Measurements from ENCODE around the gene ST14. TPM values are rescaled to one million over a fixed set of nuclear protein-coding genes. Genes with fewer than 3 reads are reported as not detected.
A peak's percentile ranks its signal among the peaks of the same experiment; 100 is the strongest.

ST14 gene
- under 0.01 TPM in 1 of 2 replicates, not detected in the other for total RNA-seq

GRCh38 chr11:130159657-130160497, at the start of gene ST14:
Gene ST14 (plus strand): TSS chr11:130159782. CDS start chr11:130159980, 198 bp downstream.
- Histone ChIP-seq H3K4me3 (ENCODE audit: insufficient read depth, low read length) (no peak within 1 kb of the TSS), H3K4me2 (ENCODE audit: insufficient read depth, low read length) (peak within 1 kb of the TSS; percentile 23)
- peak; percentile 47 for DNase-seq (ENCODE audit: insufficient read length, low spot score, missing footprints)

GRCh38 chr11:130110339-130111108, 49.1 kb upstream of the ST14 start:
- Histone ChIP-seq H3K4me3 (ENCODE audit: insufficient read depth, low read length) (no peak overlapping the region), H3K27me3 (ENCODE audit: insufficient read depth, low read length) (no peaks in the 10 kb centered on the region), H3K27ac (ENCODE audit: low read depth, low read length) (no peak overlapping the region), H4K20me1 (ENCODE audit: insufficient read depth, low read length) (peaks cover 77% of the 10 kb centered on the region), H3K36me3 (ENCODE audit: insufficient read depth, low read length) (peaks cover 19% of the 10 kb centered on the region), H3K4me2 (ENCODE audit: insufficient read depth, low read length) (no peak overlapping the region), H3K9me3 (ENCODE audit: low read depth, low read length) (no peaks in the 10 kb centered on the region), H3K79me2 (ENCODE audit: insufficient read depth, low read length) (peaks cover 41% of the 10 kb centered on the region), H3K4me1 (ENCODE audit: insufficient read depth, low read length) (peaks cover 11% of the 10 kb centered on the region), H2AFZ (ENCODE audit: low read length) (no peak overlapping the region)
- no peak for TF ChIP-seq CTCF (IDR thresholded peaks at IDR 0.05; ENCODE audit: extremely low read depth, low read depth, low read length)
- DNase-seq (ENCODE audit: insufficient read length, low spot score, missing footprints): no peak

More at GRCh38 chr11:130159657-130160497, at the start of gene ST14:
- Histone ChIP-seq H3K9me3 (ENCODE audit: low read depth, low read length) (no peaks in the 10 kb centered on the region), H3K27ac (ENCODE audit: low read depth, low read length) (no peak within 1 kb of the TSS), H2AFZ (ENCODE audit: low read length) (peak within 1 kb of the TSS; percentile 15), H3K36me3 (ENCODE audit: insufficient read depth, low read length) (no peaks in the 10 kb centered on the region), H3K4me1 (ENCODE audit: insufficient read depth, low read length) (peaks cover 9% of the 10 kb centered on the region), H4K20me1 (ENCODE audit: insufficient read depth, low read length) (no peaks in the 10 kb centered on the region), H3K79me2 (ENCODE audit: insufficient read depth, low read length) (no peaks in the 10 kb centered on the region), H3K27me3 (ENCODE audit: insufficient read depth, low read length) (peaks cover 65% of the 10 kb centered on the region)
- TF ChIP-seq CTCF (IDR thresholded peaks at IDR 0.05; ENCODE audit: extremely low read depth, low read depth, low read length): no peak

GRCh38 chr11:130112071-130112830, 47.3 kb upstream of the ST14 start:
- H3K4me2 ChIP-seq (ENCODE audit: insufficient read depth, low read length): no peak overlapping the region
- peaks cover 27% of the 10 kb centered on the region for H3K79me2 ChIP-seq (ENCODE audit: insufficient read depth, low read length)
- no peaks in the 10 kb centered on the region for H3K9me3 ChIP-seq (ENCODE audit: low read depth, low read length)
- H2AFZ ChIP-seq (ENCODE audit: low read length): no peak overlapping the region
- no peak for TF ChIP-seq CTCF (IDR thresholded peaks at IDR 0.05; ENCODE audit: extremely low read depth, low read depth, low read length)
- peaks cover 19% of the 10 kb centered on the region for H3K36me3 ChIP-seq (ENCODE audit: insufficient read depth, low read length)
- H3K27ac ChIP-seq (ENCODE audit: low read depth, low read length): no peak overlapping the region
- H3K4me1 ChIP-seq (ENCODE audit: insufficient read depth, low read length): peaks cover 11% of the 10 kb centered on the region
- H3K4me3 ChIP-seq (ENCODE audit: insufficient read depth, low read length): no peak overlapping the region
- no peaks in the 10 kb centered on the region for H3K27me3 ChIP-seq (ENCODE audit: insufficient read depth, low read length)
- no peak for DNase-seq (ENCODE audit: insufficient read length, low spot score, missing footprints)
- H4K20me1 ChIP-seq (ENCODE audit: insufficient read depth, low read length): peaks cover 67% of the 10 kb centered on the region
